CD4-positive, alpha-beta T cell (primary cell): Measurements from ENCODE around the gene RNU2-1. TPM values are rescaled to one million over a fixed set of nuclear protein-coding genes. Genes with fewer than 3 reads are reported as not detected.
"Not testable (repeated sequence)": the region's sequence is repeated elsewhere in the genome, so short reads cannot be mapped to it uniquely, and the experiment has no call there.

Source experiments
- ATAC-seq: fragments of 200-7000 bp; cut with Tn5 transposase; one replicate; pipeline ENCODE4 v1.10.0; 2022; ENCODE audit warnings: mild to moderate bottlenecking; ENCODE audit not compliant: poor library complexity
- CTCF ChIA-PET: fragments of 350-600 bp; sonication (Branson Sonifier 250); formaldehyde crosslinking; loops from one replicate; lab custom pipeline; 2021; ENCODE audit warnings: antibody characterized with exemption, inconsistent platforms; lab: Charles Lee
- POLR2A ChIA-PET: fragments of 350-600 bp; sonication (Branson Sonifier 250); formaldehyde crosslinking; loops from one replicate; lab custom pipeline; 2021; ENCODE audit warnings: antibody characterized with exemption, inconsistent platforms; lab: Charles Lee
- DNase-seq, 14 experiments: peaks; one replicate each; pipeline ENCODE4 v3.0.0-alpha.2; 2013 to 2020; ENCODE audit warnings: mixed read lengths in 2 of 14
- H3K27ac ChIP-seq, 2 donors: one replicate each; pipeline versions ENCODE4 v1.5.1 to v1.7.0; 2013; ENCODE audit warnings: low read length in 2 of 2, low read depth in 1 of 2, mild to moderate bottlenecking in 1 of 2
- H3K27me3 ChIP-seq, 2 experiments: 1 replicate in 1 of 2; 2 replicates in 1 of 2; pipeline versions ENCODE4 v1.6.1 to v1.7.0; 2013; ENCODE audit warnings: low read length in 2 of 2, control low read depth in 1 of 2, mild to moderate bottlenecking in 1 of 2, moderate library complexity in 1 of 2; ENCODE audit not compliant: insufficient read depth in 2 of 2, control insufficient read depth in 1 of 2
- H3K36me3 ChIP-seq: one replicate; pipeline ENCODE4 v1.6.1; 2013; ENCODE audit warnings: low read length, control low read depth; ENCODE audit not compliant: insufficient read depth
- H3K4me1 ChIP-seq: one replicate; pipeline ENCODE4 v1.6.1; 2013; ENCODE audit warnings: low read length, control low read depth; ENCODE audit not compliant: insufficient read depth
- H3K4me3 ChIP-seq: one replicate; pipeline ENCODE4 v1.5.1; 2013; ENCODE audit warnings: mild to moderate bottlenecking, low read length, moderate library complexity
- H3K9me3 ChIP-seq, 2 experiments: 1 replicate in 1 of 2; 2 replicates in 1 of 2; pipeline versions ENCODE4 v1.6.1 to v1.7.0; 2013; ENCODE audit warnings: low read length in 2 of 2, mild to moderate bottlenecking in 2 of 2, control low read depth in 1 of 2, moderate library complexity in 1 of 2; ENCODE audit not compliant: control insufficient read depth in 1 of 2, insufficient read depth in 1 of 2
- H3K27ac Mint-ChIP-seq: one replicate; pipeline ENCODE4 v1.8.0; 2020; ENCODE audit warnings: mixed read lengths
- H3K27me3 Mint-ChIP-seq: one replicate; pipeline ENCODE4 v1.8.0; 2021; ENCODE audit warnings: mixed read lengths
- H3K36me3 Mint-ChIP-seq: one replicate; pipeline ENCODE4 v1.8.0; 2021; ENCODE audit warnings: low read depth, mixed read lengths
- H3K4me1 Mint-ChIP-seq: one replicate; pipeline ENCODE4 v1.8.0; 2021; ENCODE audit warnings: low read depth, mixed read lengths
- H3K4me3 Mint-ChIP-seq: one replicate; pipeline ENCODE4 v1.8.0; 2020; ENCODE audit warnings: mild to moderate bottlenecking, mixed read lengths
- H3K9me3 Mint-ChIP-seq: one replicate; pipeline ENCODE4 v1.8.0; 2020; ENCODE audit warnings: mixed read lengths
- intact Hi-C, 2 experiments: fragments of 100-400 bp; cut with DNase I in 1 of 2; cut with micrococcal nuclease in 1 of 2; formaldehyde crosslinking; loops; one replicate each; pipeline versions ENCODE4 v1.15.1 to v1.9.0; 2023 to 2025; cut with DNase I, micrococcal nuclease
- polyA plus RNA-seq, 2 donors: library from polyadenylated mRNA; unstranded; fragments of 120-200 nt; gene quantifications; one replicate each; pipeline ENCODE4 v1.2.1, GENCODE V29; 2013
- total RNA-seq, 174 experiments: library from RNA in 2 of 174; stranded (reverse) in 2 of 174; gene quantifications; one replicate each; pipeline ENCODE4 v1.2.3 and lab custom pipeline; 2021 to 2026

Gene RNU2-1
- 1,000 to 10,000 TPM; 5,534 to 5,951 TPM for total RNA-seq
- polyA plus RNA-seq (2013, experiment 1 of 2), result not detected
- polyA plus RNA-seq (2013, experiment 2 of 2), result not detected
- total RNA-seq (lab: John Stamatoyannopoulos, UW), result 0 reads per million in 172 experiments

DNA sequence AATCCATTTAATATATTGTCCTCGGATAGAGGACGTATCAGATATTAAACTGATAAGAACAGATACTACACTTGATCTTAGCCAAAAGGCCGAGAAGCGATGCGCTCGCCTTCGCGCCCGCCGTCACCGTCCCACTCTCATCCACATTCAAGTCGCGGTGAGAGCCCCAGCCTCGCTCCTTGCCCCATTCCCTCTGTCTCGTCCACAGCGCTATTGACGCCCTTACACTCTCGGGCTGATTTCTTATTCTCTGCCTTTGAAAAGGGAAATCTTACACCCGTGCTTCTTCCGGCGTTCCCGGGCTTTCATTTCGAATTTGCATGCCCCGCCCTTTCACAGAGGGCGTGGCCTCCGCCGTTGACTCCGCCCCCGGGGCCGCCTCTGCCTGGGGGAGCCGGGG lies at the start of gene RNU2-1:
Gene RNU2-1, minus strand, starts transcription at position 101 of the 400 bp plus-strand sequence.
- H3K4me1 ChIP-seq, H3K4me3 Mint-ChIP-seq, H3K27me3 Mint-ChIP-seq, H3K4me3 ChIP-seq, intact Hi-C loops, H3K9me3 Mint-ChIP-seq, H3K4me1 Mint-ChIP-seq, H3K27ac Mint-ChIP-seq, H3K27ac ChIP-seq, POLR2A ChIA-PET, DNase-seq, H3K36me3 ChIP-seq, CTCF ChIA-PET, H3K36me3 Mint-ChIP-seq, H3K27me3 ChIP-seq, ATAC-seq: not testable (repeated sequence)
- peaks cover 0 to 11% of the 10 kb centered on the region in 2 experiments for H3K9me3 ChIP-seq

GRCh38 chr17:43272914-43273313 lies 39.1 kb upstream of the RNU2-1 start:
- H3K4me1 Mint-ChIP-seq, H3K36me3 Mint-ChIP-seq, POLR2A ChIA-PET, H3K27ac ChIP-seq, H3K4me3 ChIP-seq, ATAC-seq, H3K27ac Mint-ChIP-seq, H3K27me3 ChIP-seq, H3K9me3 ChIP-seq, H3K4me1 ChIP-seq, H3K27me3 Mint-ChIP-seq, H3K9me3 Mint-ChIP-seq, intact Hi-C loops, DNase-seq, CTCF ChIA-PET, H3K4me3 Mint-ChIP-seq, H3K36me3 ChIP-seq: not testable (repeated sequence)

DNA sequence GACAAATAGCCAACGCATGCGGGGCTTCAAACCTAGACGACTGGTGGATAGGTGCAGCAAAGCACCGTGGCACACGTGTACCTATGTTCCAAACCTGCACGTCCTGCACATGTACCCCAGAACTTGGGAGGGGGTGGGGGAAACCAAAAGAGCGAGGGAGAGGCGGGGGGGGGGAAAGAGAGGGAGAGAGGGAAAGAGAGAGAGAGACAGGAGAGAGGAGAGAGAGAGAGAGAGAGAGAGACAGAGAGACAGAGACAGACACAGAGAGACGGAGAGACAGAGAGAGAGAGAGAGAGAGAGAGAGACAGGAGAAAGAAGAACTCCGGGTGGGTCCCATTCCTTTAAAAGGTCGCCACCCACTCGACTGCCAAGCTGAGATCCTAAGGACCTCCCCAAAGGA lies 38.7 kb upstream of the RNU2-1 start:
- H3K9me3 Mint-ChIP-seq, H3K27me3 ChIP-seq, H3K36me3 Mint-ChIP-seq, H3K4me3 Mint-ChIP-seq, H3K36me3 ChIP-seq, ATAC-seq, POLR2A ChIA-PET, CTCF ChIA-PET, intact Hi-C loops, H3K27ac Mint-ChIP-seq, H3K4me1 Mint-ChIP-seq, H3K9me3 ChIP-seq, H3K27me3 Mint-ChIP-seq, H3K4me3 ChIP-seq, H3K4me1 ChIP-seq, H3K27ac ChIP-seq: not testable (repeated sequence)
- peak in 1 of 14 experiments; percentile 0 for DNase-seq

DNA sequence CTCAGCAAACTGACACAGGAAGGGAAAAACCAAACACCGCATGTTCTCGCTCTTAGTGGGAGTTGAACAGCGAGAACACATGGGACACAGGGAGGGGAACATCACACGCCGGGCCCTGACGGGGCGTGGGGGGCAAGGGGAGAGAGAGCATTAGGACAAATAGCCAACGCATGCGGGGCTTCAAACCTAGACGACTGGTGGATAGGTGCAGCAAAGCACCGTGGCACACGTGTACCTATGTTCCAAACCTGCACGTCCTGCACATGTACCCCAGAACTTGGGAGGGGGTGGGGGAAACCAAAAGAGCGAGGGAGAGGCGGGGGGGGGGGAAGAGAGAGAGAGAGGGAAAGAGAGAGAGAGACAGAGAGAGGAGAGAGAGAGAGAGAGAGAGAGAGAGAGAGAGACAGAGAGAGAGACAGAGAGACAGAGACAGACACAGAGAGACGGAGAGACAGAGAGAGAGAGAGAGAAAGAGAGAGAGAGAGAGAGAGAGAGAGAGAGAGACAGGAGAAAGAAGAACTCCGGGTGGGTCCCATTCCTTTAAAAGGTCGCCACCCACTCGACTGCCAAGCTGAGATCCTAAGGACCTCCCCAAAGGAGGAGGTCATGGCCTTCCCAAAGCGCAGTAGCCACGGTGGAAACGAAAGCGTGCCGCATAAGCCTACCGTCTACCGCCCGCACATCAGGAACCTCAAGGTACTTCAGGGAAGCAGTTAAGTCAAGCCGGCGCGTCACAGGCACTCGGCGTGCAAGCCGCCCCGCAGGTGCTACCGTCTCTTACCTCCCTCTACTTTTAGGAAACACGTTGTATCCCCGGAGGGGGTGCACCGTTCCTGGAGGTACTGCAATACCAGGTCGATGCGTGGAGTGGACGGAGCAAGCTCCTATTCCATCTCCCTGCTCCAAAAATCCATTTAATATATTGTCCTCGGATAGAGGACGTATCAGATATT lies 37.1 kb upstream of the RNU2-1 start:
- H3K4me3 ChIP-seq, DNase-seq, H3K4me1 ChIP-seq, H3K27me3 ChIP-seq, H3K27ac ChIP-seq, H3K27ac Mint-ChIP-seq, H3K9me3 ChIP-seq, H3K27me3 Mint-ChIP-seq, ATAC-seq, H3K9me3 Mint-ChIP-seq, H3K36me3 Mint-ChIP-seq, POLR2A ChIA-PET, H3K4me3 Mint-ChIP-seq, H3K36me3 ChIP-seq, intact Hi-C loops, CTCF ChIA-PET, H3K4me1 Mint-ChIP-seq: not testable (repeated sequence)

DNA sequence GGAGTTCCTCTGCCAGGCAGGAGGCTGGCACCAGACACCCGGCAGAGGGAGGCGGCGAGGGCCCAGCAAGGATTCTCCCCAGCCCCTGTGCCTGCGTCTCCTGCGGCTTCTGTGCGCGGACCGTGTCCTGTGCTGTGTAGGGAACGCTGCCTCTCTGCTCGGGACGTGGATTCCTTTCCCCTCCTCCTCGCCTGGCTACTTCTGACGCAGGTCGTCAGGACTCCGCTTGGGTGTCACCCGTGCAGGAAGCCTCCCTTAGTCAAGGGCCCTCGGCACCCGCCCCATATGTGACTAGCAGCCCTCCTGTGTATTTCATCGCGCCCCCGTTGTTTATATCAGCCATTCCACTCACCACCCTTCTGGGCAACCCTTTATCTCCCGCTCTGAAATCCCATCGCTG lies 12.7 kb upstream of the RNU2-1 start:
- ATAC-seq, H3K36me3 Mint-ChIP-seq, H3K9me3 Mint-ChIP-seq, H3K27me3 Mint-ChIP-seq, H3K36me3 ChIP-seq, H3K27ac ChIP-seq, intact Hi-C loops, CTCF ChIA-PET, H3K4me3 ChIP-seq, DNase-seq, H3K27ac Mint-ChIP-seq, H3K27me3 ChIP-seq, H3K4me1 Mint-ChIP-seq, H3K4me3 Mint-ChIP-seq, POLR2A ChIA-PET, H3K4me1 ChIP-seq, H3K9me3 ChIP-seq: not testable (repeated sequence)

GRCh38 chr17:43240596-43241352 lies 7.0 kb upstream of the RNU2-1 start:
- H3K9me3 ChIP-seq, H3K4me3 Mint-ChIP-seq, H3K27me3 ChIP-seq, H3K27ac ChIP-seq, H3K36me3 Mint-ChIP-seq, H3K36me3 ChIP-seq, H3K4me1 ChIP-seq, CTCF ChIA-PET, ATAC-seq, H3K27ac Mint-ChIP-seq, POLR2A ChIA-PET, H3K4me1 Mint-ChIP-seq, H3K4me3 ChIP-seq, H3K9me3 Mint-ChIP-seq, H3K27me3 Mint-ChIP-seq, intact Hi-C loops, DNase-seq: not testable (repeated sequence)
